Measurements from ENCODE around the gene DAZL. TPM values are rescaled to one million over a fixed set of nuclear protein-coding genes. Genes with fewer than 3 reads are reported as not detected.
"Not testable (repeated sequence)": the region's sequence is repeated elsewhere in the genome, so short reads cannot be mapped to it uniquely, and the experiment has no call there.

Gene DAZL, protein sequence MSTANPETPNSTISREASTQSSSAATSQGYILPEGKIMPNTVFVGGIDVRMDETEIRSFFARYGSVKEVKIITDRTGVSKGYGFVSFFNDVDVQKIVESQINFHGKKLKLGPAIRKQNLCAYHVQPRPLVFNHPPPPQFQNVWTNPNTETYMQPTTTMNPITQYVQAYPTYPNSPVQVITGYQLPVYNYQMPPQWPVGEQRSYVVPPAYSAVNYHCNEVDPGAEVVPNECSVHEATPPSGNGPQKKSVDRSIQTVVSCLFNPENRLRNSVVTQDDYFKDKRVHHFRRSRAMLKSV
- not detected for total RNA-seq
- long read RNA-seq, result 0 reads

DNA sequence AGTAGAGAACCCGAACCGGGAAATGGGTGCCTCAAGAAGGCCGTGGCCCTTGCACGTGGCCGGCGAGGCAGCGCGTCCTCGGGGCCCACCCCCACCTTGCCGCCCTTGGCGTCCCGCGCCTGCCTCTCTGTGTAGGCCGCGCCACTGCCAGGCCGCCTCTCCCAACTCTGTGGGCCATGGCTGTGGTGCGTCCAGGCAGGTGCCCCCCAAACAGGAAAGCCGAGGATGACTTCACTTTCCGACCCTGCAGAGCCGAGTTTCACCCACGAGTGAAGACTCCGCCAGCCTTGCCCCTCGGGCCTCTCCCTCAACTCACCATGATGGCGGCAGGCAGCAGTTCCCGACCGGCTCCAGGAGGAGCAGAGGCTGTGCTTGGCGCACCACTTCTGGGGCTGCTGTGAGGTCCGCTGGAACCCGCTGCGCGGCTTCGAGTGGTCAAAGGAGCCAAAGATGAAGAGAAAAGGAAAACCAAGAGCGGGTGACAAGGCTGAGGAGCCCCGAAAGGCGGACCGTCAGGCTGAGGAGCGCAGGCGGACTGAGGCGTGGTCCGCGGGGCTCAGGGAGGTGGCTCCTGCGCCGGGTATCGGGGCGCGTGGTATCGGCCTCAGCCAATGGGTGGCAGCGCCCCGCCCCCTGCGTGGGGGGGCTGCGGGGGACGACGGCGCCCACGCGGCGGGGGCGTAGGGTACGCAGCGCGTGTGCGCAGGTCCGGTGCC, at the start of gene DAZL:
DAZL (minus strand) TSS at position 537 of the 716 bp plus-strand sequence; CDS start at position 319, 218 bp downstream.
- DNase-seq (ENCODE audit: low spot score), result no peak
- intact Hi-C loops (cut with DNase I), result loop anchor here (5.0 to 10.0 kb wide), 4 partner anchors 200 to 807 kb away; partner anchors contain the start of gene PLCL2

- intact Hi-C loops (cut with DNase I), result no loop called here
Measured at GRCh38 chr3:16654976-16655375, 49.8 kb upstream of the DAZL start.

DNA sequence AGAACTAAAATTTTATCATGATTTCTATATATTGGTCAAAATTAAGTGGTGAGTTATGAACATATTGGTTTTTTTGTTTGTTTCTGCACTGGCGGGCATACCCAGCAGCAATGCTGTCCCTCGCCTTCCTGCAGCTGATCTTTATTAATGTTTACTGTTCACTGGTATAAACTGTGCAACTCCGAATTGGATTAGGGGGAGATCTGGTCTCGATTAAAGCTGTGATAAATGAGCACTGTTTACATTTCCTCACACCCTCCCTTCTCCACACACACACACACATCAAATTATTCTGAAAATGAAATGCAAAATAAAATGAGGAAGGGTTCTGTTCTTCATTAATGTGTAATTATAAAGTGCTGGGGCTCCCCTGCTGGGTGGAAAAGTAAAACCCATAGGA, 48.5 kb upstream of the DAZL start:
- intact Hi-C loops (cut with DNase I), result no loop called here
- DNase-seq (ENCODE audit: low spot score), result no peak

More at GRCh38 chr3:16654976-16655375, 49.8 kb upstream of the DAZL start:
- DNase-seq (ENCODE audit: low spot score), result no peak

- DNase-seq (ENCODE audit: low spot score), result no peak
Measured at GRCh38 chr3:16647668-16648067, 42.4 kb upstream of the DAZL start.

GRCh38 chr3:16639806-16640205, 34.6 kb upstream of the DAZL start:
- intact Hi-C loops (cut with DNase I), result no loop called here
- no peak for DNase-seq (ENCODE audit: low spot score)

More at GRCh38 chr3:16647668-16648067, 42.4 kb upstream of the DAZL start:
- intact Hi-C loops (cut with DNase I), result no loop called here

- no peak for DNase-seq (ENCODE audit: low spot score)
- intact Hi-C loops (cut with DNase I), result no loop called here
Measured at GRCh38 chr3:16633948-16634347, 28.7 kb upstream of the DAZL start.

DNA sequence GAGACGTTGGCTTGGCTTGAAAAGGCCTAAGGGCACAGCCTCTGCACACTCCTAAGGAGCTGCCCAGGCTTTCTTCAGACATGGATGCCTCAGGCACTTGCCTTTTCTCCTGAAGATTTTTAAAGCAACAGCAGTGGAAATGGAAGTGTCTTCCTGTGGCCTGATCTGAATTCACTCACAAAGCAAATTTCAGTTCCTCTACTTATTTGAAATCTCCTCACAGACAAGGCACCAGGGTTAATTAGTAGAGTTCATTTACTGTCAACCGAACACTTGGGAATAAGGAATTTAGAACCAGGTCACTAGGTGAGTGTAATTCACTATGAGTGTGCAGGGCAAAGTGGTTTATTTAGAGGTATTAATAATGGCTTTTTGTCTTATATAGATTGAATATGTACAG, 27.2 kb upstream of the DAZL start:
- DNase-seq (ENCODE audit: low spot score), result no peak
- intact Hi-C loops (cut with DNase I), result no loop called here

DNA sequence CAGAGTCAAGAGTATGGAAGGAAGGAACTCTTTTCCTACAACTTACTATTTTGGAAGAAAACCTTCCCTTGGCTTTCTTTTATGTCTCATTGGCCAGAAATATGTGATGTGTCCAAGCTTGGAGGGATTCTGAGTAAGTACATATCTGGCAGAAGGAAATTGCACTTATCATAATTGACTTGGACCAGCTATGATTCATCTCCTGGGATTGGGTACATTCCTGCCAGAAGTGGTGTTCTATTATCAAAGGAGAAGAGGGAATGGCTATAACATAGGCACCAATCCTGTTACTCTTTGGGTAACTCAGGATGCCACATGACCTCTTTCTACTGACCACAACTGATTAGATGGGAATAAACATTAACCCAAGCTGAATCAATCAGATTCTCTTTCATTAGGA, 13.5 kb upstream of the DAZL start:
- intact Hi-C loops (cut with DNase I), result no loop called here
- DNase-seq (ENCODE audit: low spot score), result no peak

GRCh38 chr3:16617155-16617554, 11.9 kb upstream of the DAZL start:
- intact Hi-C loops (cut with DNase I); DNase-seq (ENCODE audit: low spot score): not testable (repeated sequence)

DNA sequence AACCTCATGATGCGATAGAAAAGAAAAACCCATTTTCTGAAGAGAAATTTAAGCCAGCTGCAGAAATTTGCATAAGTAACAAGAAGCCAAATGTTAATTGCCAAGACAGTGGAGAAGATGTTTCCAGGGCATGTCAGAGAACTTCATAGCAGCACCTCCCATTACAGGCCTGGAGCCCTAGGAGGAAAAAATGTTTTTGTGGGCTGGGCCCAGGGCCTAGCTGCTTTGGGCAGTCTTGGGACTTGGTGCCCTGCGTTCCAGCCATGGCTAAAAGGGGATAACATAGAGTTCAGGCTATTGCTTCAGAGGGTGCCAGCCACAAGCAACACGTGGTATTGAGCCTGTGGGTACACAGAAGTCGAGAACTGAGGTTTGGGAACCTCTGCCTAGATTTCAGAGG, 10.9 kb upstream of the DAZL start:
- DNase-seq (ENCODE audit: low spot score), result no peak
- intact Hi-C loops (cut with DNase I), result no loop called here

DNA sequence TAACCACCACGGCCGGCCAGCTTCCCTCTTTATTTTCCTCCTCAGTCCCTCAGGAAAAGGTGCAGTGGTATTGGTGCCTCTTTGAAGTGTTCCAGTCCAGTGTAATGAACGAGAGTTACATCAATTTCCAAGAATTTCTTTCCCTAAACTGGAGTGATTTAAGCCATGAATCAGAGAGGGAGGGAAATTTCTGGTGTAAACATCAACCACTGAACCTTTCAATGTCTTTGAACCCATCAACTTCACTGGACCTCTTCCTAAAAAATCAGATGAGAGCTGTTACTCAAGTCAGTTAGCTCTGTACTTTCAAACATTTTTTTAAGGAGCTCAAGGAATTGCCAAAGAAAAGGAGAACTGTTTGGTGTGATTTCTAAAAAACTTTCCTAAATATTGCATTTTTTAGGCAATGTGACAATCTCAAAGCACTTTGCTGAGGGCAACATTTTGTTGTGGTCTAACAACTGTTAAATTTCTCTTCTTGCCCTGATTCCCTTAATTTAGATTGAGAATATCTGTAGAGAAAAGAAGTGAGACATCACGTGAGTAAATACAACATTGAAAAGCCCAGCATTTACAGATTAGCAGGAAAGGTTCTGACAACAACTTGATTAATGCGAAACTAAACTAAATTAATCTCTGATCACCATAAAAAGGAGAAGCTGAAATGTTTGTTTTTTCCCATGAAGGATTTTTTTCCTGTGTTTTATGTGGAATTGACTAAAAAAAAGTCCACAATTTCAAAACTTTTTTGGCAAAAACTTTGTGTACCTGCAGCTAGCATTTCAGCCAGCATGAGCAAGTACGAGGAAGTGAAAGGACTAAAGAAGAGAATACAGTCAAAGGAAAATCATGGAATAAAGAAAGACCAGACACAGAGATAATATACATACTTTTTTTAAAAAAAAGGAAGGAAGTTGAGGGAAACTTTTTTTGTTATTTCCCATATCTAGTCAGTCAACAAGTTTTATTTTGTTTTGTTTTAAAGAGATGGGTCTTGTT, 9.1 kb upstream of the DAZL start:
- no peak for DNase-seq (ENCODE audit: low spot score)
- intact Hi-C loops (cut with DNase I), result no loop called here

GRCh38 chr3:16609927-16610580, 4.8 kb upstream of the DAZL start:
- intact Hi-C loops (cut with DNase I), result loop anchor here (10.0 kb wide), 1 partner anchor 195 kb away; no protein-coding TSS in a partner anchor
- DNase-seq (ENCODE audit: low spot score), result no peak

GRCh38 chr3:16608816-16609215, 3.6 kb upstream of the DAZL start:
- intact Hi-C loops (cut with DNase I), result loop anchor here (10.0 kb wide), 1 partner anchor 196 kb away; no protein-coding TSS in a partner anchor
- DNase-seq (ENCODE audit: low spot score), result no peak

DNA sequence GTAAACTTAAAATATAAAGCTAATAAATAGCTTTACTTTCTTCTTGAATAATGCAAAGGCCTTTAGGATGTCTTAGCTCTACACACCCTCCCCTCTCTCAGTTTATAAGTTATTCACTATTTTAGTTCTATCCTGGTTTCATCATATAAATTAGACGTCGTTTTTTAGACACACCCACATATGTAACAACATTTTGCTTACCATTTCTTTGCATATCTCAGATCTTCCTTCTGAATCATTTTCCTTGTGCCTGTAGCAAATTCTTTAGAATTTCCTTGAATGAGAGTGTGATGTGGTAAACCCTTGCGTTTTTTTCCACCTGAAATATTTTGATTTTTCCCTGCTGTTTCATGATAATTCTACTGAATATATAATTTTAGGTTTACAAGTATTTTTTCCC, 2.5 kb upstream of the DAZL start:
- intact Hi-C loops (cut with DNase I), result loop anchor here (10.0 kb wide), 1 partner anchor 197 kb away; no protein-coding TSS in a partner anchor
- DNase-seq (ENCODE audit: low spot score), result no peak

- intact Hi-C loops (cut with DNase I), result loop anchor here (10.0 kb wide), 1 partner anchor 198 kb away; no protein-coding TSS in a partner anchor
- no peak for DNase-seq (ENCODE audit: low spot score)
Measured at GRCh38 chr3:16606398-16606797, 1.2 kb upstream of the DAZL start.

GRCh38 chr3:16605966-16606365, 743 bp upstream of the DAZL start:
- intact Hi-C loops (cut with DNase I), result loop anchor here (10.0 kb wide), 1 partner anchor 199 kb away; no protein-coding TSS in a partner anchor
- DNase-seq (ENCODE audit: low spot score), result no peak

DNA sequence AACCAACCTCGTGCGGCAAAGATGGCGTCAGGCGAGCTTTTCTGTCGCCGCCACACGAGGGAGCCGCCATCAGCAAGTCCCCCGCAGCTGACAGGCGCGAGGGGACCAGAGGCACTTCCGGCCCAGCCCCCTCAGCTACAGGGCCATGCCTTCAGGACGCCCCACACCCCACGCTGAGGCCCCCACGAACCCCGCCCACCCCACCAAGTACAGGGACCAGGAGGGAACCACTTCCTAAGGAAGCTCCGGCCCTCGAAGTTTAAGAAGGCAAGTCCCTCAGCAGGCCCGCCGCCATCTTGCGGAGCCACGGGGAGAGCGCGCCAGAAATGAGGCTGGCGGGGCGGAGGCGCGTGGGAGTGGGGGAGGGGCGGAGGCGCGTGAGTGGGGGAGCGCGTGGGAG, 790 bp downstream of the DAZL start:
- no peak for DNase-seq (ENCODE audit: low spot score)
- intact Hi-C loops (cut with DNase I), result loop anchor here (5.0 to 10.0 kb wide), 4 partner anchors 200 to 808 kb away; partner anchors contain the start of gene PLCL2

GRCh38 chr3:16601537-16602005, 3.7 kb downstream of the DAZL start:
- DNase-seq (ENCODE audit: low spot score), result no peak
- intact Hi-C loops (cut with DNase I), result loop anchor here (1.0 to 10.0 kb wide), 5 partner anchors 203 to 811 kb away; partner anchors contain the start of gene PLCL2
